HepG2 (cell line): Measurements from ENCODE around the gene S100A5. TPM values are rescaled to one million over a fixed set of nuclear protein-coding genes. Genes with fewer than 3 reads are reported as not detected.
A peak's percentile ranks its signal among the peaks of the same experiment; 100 is the strongest.

ENCODE experiments used
- ATAC-seq: fragments of 200-7000 bp; cut with Tn5 transposase; 3 replicates; pipeline ENCODE4 v1.9.1; 2020; ENCODE audit warnings: mild to moderate bottlenecking, moderate library complexity
- BruUV-seq: library from RNA; stranded (reverse); fragments of 400-500 nt; replicated peaks from 2 replicates; lab custom pipeline; 2021; lab: Mats Ljungman, UMichigan
- CTCF ChIA-PET: fragments of 300-600 bp; formaldehyde crosslinking; extraction: SDS; loops from one replicate; lab custom pipeline; 2021; ENCODE audit warnings: low total read pairs, inconsistent platforms, low intra/inter-chr PET ratio; lab: Yijun Ruan, JAX
- POLR2A ChIA-PET: fragments of 350-600 bp; sonication (Branson Sonifier 250); formaldehyde crosslinking; loops from one replicate; lab custom pipeline; 2020; ENCODE audit warnings: antibody characterized with exemption, inconsistent platforms; lab: Yijun Ruan, JAX
- DNase-seq: peaks from one replicate; pipeline ENCODE4 v3.0.0-alpha.2; 2015; ENCODE audit warnings: low spot score
- FAIRE-seq: peaks from 3 replicates; lab custom pipeline; 2011; peaks lifted over from hg19 to GRCh38; lab: Jason Lieb, UNC
- H2AFZ ChIP-seq: one replicate; pipeline ENCODE4 v1.6.1; 2011; ENCODE audit warnings: low read length, inconsistent platforms
- H3K27ac ChIP-seq: fragments of 300-600 bp; 3 replicates; pipeline ENCODE4 v1.8.0; 2011; ENCODE audit warnings: mixed run types, mild to moderate bottlenecking, mixed read lengths, low read length, inconsistent platforms; ENCODE audit not compliant: insufficient read depth; ENCODE audit errors: extremely low read length
- H3K27me3 ChIP-seq, 2 experiments: fragments of 200-600 bp in 1 of 2; 2 replicates in 1 of 2; 3 replicates in 1 of 2; pipeline versions ENCODE4 v1.6.0 to v1.8.0; 2011; ENCODE audit warnings: low read length in 2 of 2, mild to moderate bottlenecking in 2 of 2, moderate library complexity in 2 of 2, inconsistent platforms in 1 of 2; ENCODE audit not compliant: insufficient read depth in 2 of 2, control insufficient read depth in 1 of 2
- H3K36me3 ChIP-seq, 2 experiments: fragments of 200-600 bp in 1 of 2; replicated peaks in 1 of 2; 2 replicates in 1 of 2; 3 replicates in 1 of 2; pipeline versions ENCODE4 v1.5.1 to v1.8.0; 2011; ENCODE audit warnings: low read length in 2 of 2, inconsistent platforms in 1 of 2; ENCODE audit not compliant: insufficient read depth in 2 of 2, control insufficient read depth in 1 of 2
- H3K4me1 ChIP-seq: 2 replicates; pipeline ENCODE4 v1.5.1; 2012; ENCODE audit warnings: low read length, inconsistent platforms; ENCODE audit not compliant: insufficient read depth
- H3K4me2 ChIP-seq: 2 replicates; pipeline ENCODE4 v1.6.0; 2011; ENCODE audit warnings: low read depth, low read length, inconsistent platforms
- H3K4me3 ChIP-seq, 3 experiments: fragments of 200-600 bp in 1 of 3; sonication (generic), shearing (Covaris generic) in 1 of 3; replicated peaks in 1 of 3; 2 replicates each; pipeline ENCODE4 v1.5.1; 2011 to 2016; ENCODE audit warnings: low read length in 3 of 3, inconsistent platforms in 2 of 3, low read depth in 2 of 3, mild to moderate bottlenecking in 2 of 3, control low read depth in 1 of 3, mixed read lengths in 1 of 3; ENCODE audit not compliant: insufficient read depth in 1 of 3
- H3K79me2 ChIP-seq: one replicate; pipeline ENCODE4 v1.6.1; 2011; ENCODE audit warnings: low read length, inconsistent platforms; ENCODE audit not compliant: insufficient read depth
- H3K9ac ChIP-seq: 2 replicates; pipeline ENCODE4 v1.6.0; 2011; ENCODE audit warnings: mild to moderate bottlenecking, low read depth, low read length, inconsistent platforms; ENCODE audit not compliant: insufficient read depth
- H3K9me3 ChIP-seq: 2 replicates; pipeline ENCODE4 v1.5.1; 2012; ENCODE audit warnings: mild to moderate bottlenecking, low read length
- H4K20me1 ChIP-seq: 2 replicates; pipeline ENCODE4 v1.6.0; 2011; ENCODE audit warnings: inconsistent platforms, mild to moderate bottlenecking, low read length, moderate library complexity; ENCODE audit not compliant: insufficient read depth
- CCAR2 ChIP-seq: fragments of 200-400 bp; formaldehyde crosslinking; optimal IDR thresholded peaks from 2 replicates; pipeline ENCODE3; 2018; ENCODE audit warnings: low read depth, mild to moderate bottlenecking, low read length, moderate library complexity
- ETV5 ChIP-seq: IDR thresholded peaks from 2 replicates; pipeline ENCODE4 v1.6.1; 2018; ENCODE audit warnings: missing biosample characterization, missing genetic modification reagents, inconsistent platforms, borderline replicate concordance
- MXD3 ChIP-seq: IDR thresholded peaks from 2 replicates; pipeline ENCODE4 v1.6.1; 2016; ENCODE audit warnings: mild to moderate bottlenecking, missing biosample characterization, missing genetic modification reagents
- MYC ChIP-seq: sonication (generic); formaldehyde crosslinking; IDR thresholded peaks from 2 replicates; pipeline ENCODE4 v1.9.0; 2021; ENCODE audit warnings: missing genetic modification reagents, borderline replicate concordance
- RBAK ChIP-seq: sonication (generic); formaldehyde crosslinking; IDR thresholded peaks from 2 replicates; pipeline ENCODE4 v1.5.1; 2020; ENCODE audit warnings: mild to moderate bottlenecking, missing genetic modification reagents
- RFXANK ChIP-seq: IDR thresholded peaks from 2 replicates; pipeline ENCODE4 v1.6.1; 2016
- THRA ChIP-seq: sonication (generic); formaldehyde crosslinking; IDR thresholded peaks from 2 replicates; pipeline ENCODE4 v1.4.0; 2020; ENCODE audit warnings: missing genetic modification reagents, borderline replicate concordance
- ZFP1 ChIP-seq: IDR thresholded peaks from 2 replicates; pipeline ENCODE4 v1.6.1; 2016
- ZNF235 ChIP-seq: sonication (generic); formaldehyde crosslinking; IDR thresholded peaks from 2 replicates; pipeline ENCODE4 v1.8.1; 2023; ENCODE audit warnings: mild to moderate bottlenecking, missing genetic modification reagents, borderline replicate concordance
- ZNF430 ChIP-seq: sonication (generic); formaldehyde crosslinking; IDR thresholded peaks from 2 replicates; pipeline ENCODE4 v1.9.0; 2021; ENCODE audit warnings: mild to moderate bottlenecking, missing genetic modification reagents
- WGBS: methylation state at CpG from one replicate; pipeline ENCODE4 v1.1.6; 2017; ENCODE audit warnings: low lambda C conversion rate; 5-methylcytosine and 5-hydroxymethylcytosine counted together
- in situ Hi-C: cut with HindIII; loops from 2 replicates; pipeline ENCODE4 v1.10.0; 2017; ENCODE audit warnings: low pct_unique_long_range_greater_than_20kb; ENCODE audit not compliant: extremely low pct_ligation_motif_present
- intact Hi-C: fragments of 100-400 bp; cut with micrococcal nuclease; formaldehyde crosslinking; loops from one replicate; pipeline ENCODE4 v1.10.0; 2022; ENCODE audit not compliant: unreplicated experiment
- polyA plus RNA-seq, 8 experiments: library from polyadenylated mRNA; depleted of rRNA in 3 of 8; stranded (reverse) in 7 of 8; unstranded in 1 of 8; fragments of >200 nt; fragmentation: Illumina TruSeq in 4 of 8; extraction: Trizol in 4 of 8; gene quantifications; 2 replicates each; pipeline versions ENCODE4 v1.2.1 to v1.2.3, GENCODE V29; 2011 to 2016; ENCODE audit warnings: low read depth in 4 of 8, missing spikeins in 1 of 8, mixed read lengths in 1 of 8; ENCODE audit not compliant: insufficient read depth in 1 of 8
- total RNA-seq, 5 experiments: library from RNA; depleted of rRNA; stranded (reverse); fragments of >200 nt; fragmentation: Illumina TruSeq; extraction: Trizol; gene quantifications; 2 replicates each; pipeline ENCODE4 v1.2.3, GENCODE V29; 2016; ENCODE audit warnings: low read depth in 1 of 5
- TF ChIP-seq, protein P1 (sequence below): sonication (generic); formaldehyde crosslinking; IDR thresholded peaks from 2 replicates; pipeline ENCODE4; 2020; ENCODE audit warnings: missing genetic modification reagents, mild to moderate bottlenecking, borderline replicate concordance
- TF ChIP-seq, protein P2 (sequence below): sonication (generic); formaldehyde crosslinking; IDR thresholded peaks from 2 replicates; pipeline ENCODE4 v1.4.0; 2020; ENCODE audit warnings: missing genetic modification reagents

S100A5 gene
- total and polyA plus RNA-seq, 2 of the 13 experiments (the other 11 are each of a cell fraction or from before 2014, with no cell fraction given): not detected

- Histone ChIP-seq H2AFZ (peak overlapping the region; percentile 71), H3K9me3 (no peaks in the 10 kb centered on the region), H3K4me3 (peak overlapping the region in 1 of 3 experiments; percentile 59; a peak in 2 of 6 replicates), H4K20me1 (no peaks in the 10 kb centered on the region), H3K4me1 (peaks cover 61% of the 10 kb centered on the region), H3K79me2 (no peaks in the 10 kb centered on the region), H3K27me3 (no peaks in the 10 kb centered on the region), H3K4me2 (peak overlapping the region; percentile 82), H3K9ac (peak overlapping the region; percentile 45), H3K27ac (no peak overlapping the region), H3K36me3 (no peaks in the 10 kb centered on the region)
- BruUV-seq: no TSS peak
- in situ Hi-C loops: loop anchor here (5.0 kb wide), 2 partner anchors 36 to 61 kb away; no protein-coding TSS in a partner anchor
- 15% methylated on average over 13 of the region's 25 CpGs for WGBS
- intact Hi-C loops: loop anchor here (1.0 kb wide), 2 partner anchors 35 to 57 kb away; no protein-coding TSS in a partner anchor
- ChIA-PET CTCF (interaction anchor here (2.9 to 3.5 kb wide), 2 partner anchors 35 to 57 kb away, joined by 42 to 63 read pairs; no protein-coding TSS in a partner anchor), POLR2A (interaction anchor here (0.5 to 1.8 kb wide), 13 partner anchors 10 to 609 kb away, joined by 3 to 19 read pairs (median 5); partner anchors contain the start of genes CHTOP, INTS3, S100A13 and S100A16)
- FAIRE-seq: peak; percentile 80
- peak; percentile 86 for DNase-seq
- ATAC-seq: peak; percentile 69
- TF ChIP-seq MYC (CRISPR knock-in tag) (peak; percentile 59; the same call in 1 of the 2 replicates), ZFP1 (CRISPR knock-in tag) (0 out of 2 replicates have a peak, but pooled peaks have one; percentile 35), ZNF430 (CRISPR knock-in tag) (0 out of 2 replicates have a peak, but pooled peaks have one; percentile 48), MXD3 (CRISPR knock-in tag) (peak; percentile 31; the same call in 1 of the 2 replicates), RBAK (CRISPR knock-in tag) (no peak), RFXANK (CRISPR knock-in tag) (peak; percentile 56; the same call in 1 of the 2 replicates), ZNF235 (CRISPR knock-in tag) (0 out of 2 replicates have a peak, but pooled peaks have one; percentile 59), CCAR2 (no peak), ETV5 (CRISPR knock-in tag) (peak; percentile 56; the same call in 1 of the 2 replicates), THRA (peak; percentile 46; the same call in 1 of the 2 replicates)
- TF ChIP-seq, protein P1, sequence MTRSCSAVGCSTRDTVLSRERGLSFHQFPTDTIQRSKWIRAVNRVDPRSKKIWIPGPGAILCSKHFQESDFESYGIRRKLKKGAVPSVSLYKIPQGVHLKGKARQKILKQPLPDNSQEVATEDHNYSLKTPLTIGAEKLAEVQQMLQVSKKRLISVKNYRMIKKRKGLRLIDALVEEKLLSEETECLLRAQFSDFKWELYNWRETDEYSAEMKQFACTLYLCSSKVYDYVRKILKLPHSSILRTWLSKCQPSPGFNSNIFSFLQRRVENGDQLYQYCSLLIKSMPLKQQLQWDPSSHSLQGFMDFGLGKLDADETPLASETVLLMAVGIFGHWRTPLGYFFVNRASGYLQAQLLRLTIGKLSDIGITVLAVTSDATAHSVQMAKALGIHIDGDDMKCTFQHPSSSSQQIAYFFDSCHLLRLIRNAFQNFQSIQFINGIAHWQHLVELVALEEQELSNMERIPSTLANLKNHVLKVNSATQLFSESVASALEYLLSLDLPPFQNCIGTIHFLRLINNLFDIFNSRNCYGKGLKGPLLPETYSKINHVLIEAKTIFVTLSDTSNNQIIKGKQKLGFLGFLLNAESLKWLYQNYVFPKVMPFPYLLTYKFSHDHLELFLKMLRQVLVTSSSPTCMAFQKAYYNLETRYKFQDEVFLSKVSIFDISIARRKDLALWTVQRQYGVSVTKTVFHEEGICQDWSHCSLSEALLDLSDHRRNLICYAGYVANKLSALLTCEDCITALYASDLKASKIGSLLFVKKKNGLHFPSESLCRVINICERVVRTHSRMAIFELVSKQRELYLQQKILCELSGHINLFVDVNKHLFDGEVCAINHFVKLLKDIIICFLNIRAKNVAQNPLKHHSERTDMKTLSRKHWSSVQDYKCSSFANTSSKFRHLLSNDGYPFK (CRISPR knock-in tag): 0 out of 2 replicates have a peak, but pooled peaks have one; percentile 22
- TF ChIP-seq, protein P2, sequence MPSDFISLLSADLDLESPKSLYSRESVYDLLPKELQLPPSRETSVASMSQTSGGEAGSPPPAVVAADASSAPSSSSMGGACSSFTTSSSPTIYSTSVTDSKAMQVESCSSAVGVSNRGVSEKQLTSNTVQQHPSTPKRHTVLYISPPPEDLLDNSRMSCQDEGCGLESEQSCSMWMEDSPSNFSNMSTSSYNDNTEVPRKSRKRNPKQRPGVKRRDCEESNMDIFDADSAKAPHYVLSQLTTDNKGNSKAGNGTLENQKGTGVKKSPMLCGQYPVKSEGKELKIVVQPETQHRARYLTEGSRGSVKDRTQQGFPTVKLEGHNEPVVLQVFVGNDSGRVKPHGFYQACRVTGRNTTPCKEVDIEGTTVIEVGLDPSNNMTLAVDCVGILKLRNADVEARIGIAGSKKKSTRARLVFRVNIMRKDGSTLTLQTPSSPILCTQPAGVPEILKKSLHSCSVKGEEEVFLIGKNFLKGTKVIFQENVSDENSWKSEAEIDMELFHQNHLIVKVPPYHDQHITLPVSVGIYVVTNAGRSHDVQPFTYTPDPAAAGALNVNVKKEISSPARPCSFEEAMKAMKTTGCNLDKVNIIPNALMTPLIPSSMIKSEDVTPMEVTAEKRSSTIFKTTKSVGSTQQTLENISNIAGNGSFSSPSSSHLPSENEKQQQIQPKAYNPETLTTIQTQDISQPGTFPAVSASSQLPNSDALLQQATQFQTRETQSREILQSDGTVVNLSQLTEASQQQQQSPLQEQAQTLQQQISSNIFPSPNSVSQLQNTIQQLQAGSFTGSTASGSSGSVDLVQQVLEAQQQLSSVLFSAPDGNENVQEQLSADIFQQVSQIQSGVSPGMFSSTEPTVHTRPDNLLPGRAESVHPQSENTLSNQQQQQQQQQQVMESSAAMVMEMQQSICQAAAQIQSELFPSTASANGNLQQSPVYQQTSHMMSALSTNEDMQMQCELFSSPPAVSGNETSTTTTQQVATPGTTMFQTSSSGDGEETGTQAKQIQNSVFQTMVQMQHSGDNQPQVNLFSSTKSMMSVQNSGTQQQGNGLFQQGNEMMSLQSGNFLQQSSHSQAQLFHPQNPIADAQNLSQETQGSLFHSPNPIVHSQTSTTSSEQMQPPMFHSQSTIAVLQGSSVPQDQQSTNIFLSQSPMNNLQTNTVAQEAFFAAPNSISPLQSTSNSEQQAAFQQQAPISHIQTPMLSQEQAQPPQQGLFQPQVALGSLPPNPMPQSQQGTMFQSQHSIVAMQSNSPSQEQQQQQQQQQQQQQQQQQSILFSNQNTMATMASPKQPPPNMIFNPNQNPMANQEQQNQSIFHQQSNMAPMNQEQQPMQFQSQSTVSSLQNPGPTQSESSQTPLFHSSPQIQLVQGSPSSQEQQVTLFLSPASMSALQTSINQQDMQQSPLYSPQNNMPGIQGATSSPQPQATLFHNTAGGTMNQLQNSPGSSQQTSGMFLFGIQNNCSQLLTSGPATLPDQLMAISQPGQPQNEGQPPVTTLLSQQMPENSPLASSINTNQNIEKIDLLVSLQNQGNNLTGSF (CRISPR knock-in tag): 0 out of 2 replicates have a peak, but pooled peaks have one; percentile 47
Observed at GRCh38 chr1:153568367-153569099, 27.8 kb upstream of the S100A5 start.
